Measurements from ENCODE around the gene PIK3C2G. TPM values are rescaled to one million over a fixed set of nuclear protein-coding genes. Genes with fewer than 3 reads are reported as not detected.

The PIK3C2G gene
- polyA plus RNA-seq, 1 experiment, result not detected

- ChIA-PET CTCF (interaction anchor here (1.3 kb wide), 1 partner anchor 46 kb away, joined by 4 read pairs; no protein-coding TSS in a partner anchor), POLR2A (no interaction called here)
- no peak for DNase-seq (ENCODE audit: low read depth, low spot score)
- H3K27me3 ChIP-seq (ENCODE audit: control insufficient read depth, insufficient read depth, low read length), result no peaks in the 10 kb centered on the region
- H3K27ac ChIP-seq (ENCODE audit: low read depth, low read length), result no peak overlapping the region
- no peaks in the 10 kb centered on the region for H3K9me3 ChIP-seq (ENCODE audit: control insufficient read depth, insufficient read depth, low read length)
- TF ChIP-seq, protein P1, sequence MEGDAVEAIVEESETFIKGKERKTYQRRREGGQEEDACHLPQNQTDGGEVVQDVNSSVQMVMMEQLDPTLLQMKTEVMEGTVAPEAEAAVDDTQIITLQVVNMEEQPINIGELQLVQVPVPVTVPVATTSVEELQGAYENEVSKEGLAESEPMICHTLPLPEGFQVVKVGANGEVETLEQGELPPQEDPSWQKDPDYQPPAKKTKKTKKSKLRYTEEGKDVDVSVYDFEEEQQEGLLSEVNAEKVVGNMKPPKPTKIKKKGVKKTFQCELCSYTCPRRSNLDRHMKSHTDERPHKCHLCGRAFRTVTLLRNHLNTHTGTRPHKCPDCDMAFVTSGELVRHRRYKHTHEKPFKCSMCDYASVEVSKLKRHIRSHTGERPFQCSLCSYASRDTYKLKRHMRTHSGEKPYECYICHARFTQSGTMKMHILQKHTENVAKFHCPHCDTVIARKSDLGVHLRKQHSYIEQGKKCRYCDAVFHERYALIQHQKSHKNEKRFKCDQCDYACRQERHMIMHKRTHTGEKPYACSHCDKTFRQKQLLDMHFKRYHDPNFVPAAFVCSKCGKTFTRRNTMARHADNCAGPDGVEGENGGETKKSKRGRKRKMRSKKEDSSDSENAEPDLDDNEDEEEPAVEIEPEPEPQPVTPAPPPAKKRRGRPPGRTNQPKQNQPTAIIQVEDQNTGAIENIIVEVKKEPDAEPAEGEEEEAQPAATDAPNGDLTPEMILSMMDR (IDR thresholded peaks at IDR 0.05; ENCODE audit: low read depth, low read length), result no peak
- H3K4me3 ChIP-seq (ENCODE audit: low read depth, low read length), result no peak overlapping the region
Measured at GRCh38 chr12:18296201-18296908, 35.0 kb downstream of the PIK3C2G start.

DNA sequence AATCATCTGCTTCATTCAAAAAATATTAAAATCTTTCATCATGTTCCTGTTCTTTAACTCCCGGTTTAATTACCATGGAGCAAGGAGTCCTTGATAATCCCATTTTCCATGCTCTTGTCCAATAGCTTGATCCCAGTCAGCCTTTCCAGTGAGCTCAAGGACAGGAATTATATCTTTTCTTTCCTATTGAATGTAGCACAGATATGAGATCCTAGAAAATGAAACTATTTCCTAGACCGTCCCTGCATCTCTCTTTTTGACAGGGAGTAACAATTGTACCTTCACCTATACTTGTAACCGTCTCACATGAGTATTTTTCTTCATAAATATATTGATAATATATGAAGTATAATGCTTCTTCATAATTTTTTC, 35.6 kb downstream of the PIK3C2G start:
- Histone ChIP-seq H3K9me3 (ENCODE audit: control insufficient read depth, insufficient read depth, low read length) (peaks cover under 1% of the 10 kb centered on the region; the same call in 1 of the 2 replicates), H3K27ac (ENCODE audit: low read depth, low read length) (no peak overlapping the region), H3K27me3 (ENCODE audit: control insufficient read depth, insufficient read depth, low read length) (no peaks in the 10 kb centered on the region), H3K4me3 (ENCODE audit: low read depth, low read length) (no peak overlapping the region)
- TF ChIP-seq, protein P1 (IDR thresholded peaks at IDR 0.05; ENCODE audit: low read depth, low read length), result no peak
- no peak for DNase-seq (ENCODE audit: low read depth, low spot score)
- ChIA-PET POLR2A (no interaction called here), CTCF (interaction anchor here (1.3 kb wide), 1 partner anchor 47 kb away, joined by 4 read pairs; no protein-coding TSS in a partner anchor)

GRCh38 chr12:18297902-18298301, 36.6 kb downstream of the PIK3C2G start:
- H3K27me3 ChIP-seq (ENCODE audit: control insufficient read depth, insufficient read depth, low read length), result no peaks in the 10 kb centered on the region
- DNase-seq (ENCODE audit: low read depth, low spot score), result no peak
- POLR2A ChIA-PET, result no interaction called here
- no peak overlapping the region for H3K27ac ChIP-seq (ENCODE audit: low read depth, low read length)
- no peak overlapping the region for H3K4me3 ChIP-seq (ENCODE audit: low read depth, low read length)
- CTCF ChIA-PET, result no interaction called here
- H3K9me3 ChIP-seq (ENCODE audit: control insufficient read depth, insufficient read depth, low read length), result peaks cover 6% of the 10 kb centered on the region
- TF ChIP-seq, protein P1 (IDR thresholded peaks at IDR 0.05; ENCODE audit: low read depth, low read length), result no peak

DNA sequence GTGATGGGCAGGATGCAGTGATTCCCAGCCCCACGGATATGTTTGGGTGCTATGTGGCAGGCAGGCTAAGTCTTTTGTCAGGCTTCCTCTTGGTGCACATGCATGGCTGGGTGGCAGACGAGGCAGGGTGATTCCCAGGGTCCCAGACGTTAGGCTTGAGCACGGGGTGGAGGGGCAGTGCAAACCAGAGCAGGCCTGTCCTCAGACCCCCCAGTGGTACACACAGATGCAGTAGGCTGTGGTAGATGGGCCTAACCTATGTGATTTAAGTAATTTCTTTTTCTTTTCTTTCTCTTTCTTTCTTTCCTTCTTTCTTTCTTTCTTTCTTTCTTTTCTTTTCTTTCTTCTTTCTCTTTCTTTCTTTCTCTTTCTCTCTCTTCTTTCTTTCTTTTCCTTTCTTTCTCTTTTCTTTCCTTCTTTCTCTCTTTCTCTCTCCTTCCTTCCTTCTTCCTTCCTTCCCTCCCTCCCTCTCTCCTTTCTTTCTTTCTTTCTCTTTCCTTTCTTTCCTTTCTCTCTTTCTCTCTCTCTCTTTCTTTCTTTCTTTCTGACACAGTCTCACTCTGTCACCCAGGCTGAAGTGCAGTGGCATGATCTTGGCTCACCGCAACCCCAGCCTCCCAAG, 41.6 kb downstream of the PIK3C2G start:
- Histone ChIP-seq H3K27ac (ENCODE audit: low read depth, low read length) (no peak overlapping the region), H3K9me3 (ENCODE audit: control insufficient read depth, insufficient read depth, low read length) (peaks cover 6% of the 10 kb centered on the region), H3K27me3 (ENCODE audit: control insufficient read depth, insufficient read depth, low read length) (no peaks in the 10 kb centered on the region), H3K4me3 (ENCODE audit: low read depth, low read length) (no peak overlapping the region)
- TF ChIP-seq, protein P1 (IDR thresholded peaks at IDR 0.05; ENCODE audit: low read depth, low read length), result no peak
- no peak for DNase-seq (ENCODE audit: low read depth, low spot score)
- POLR2A ChIA-PET, result no interaction called here
- CTCF ChIA-PET, result no interaction called here

DNA sequence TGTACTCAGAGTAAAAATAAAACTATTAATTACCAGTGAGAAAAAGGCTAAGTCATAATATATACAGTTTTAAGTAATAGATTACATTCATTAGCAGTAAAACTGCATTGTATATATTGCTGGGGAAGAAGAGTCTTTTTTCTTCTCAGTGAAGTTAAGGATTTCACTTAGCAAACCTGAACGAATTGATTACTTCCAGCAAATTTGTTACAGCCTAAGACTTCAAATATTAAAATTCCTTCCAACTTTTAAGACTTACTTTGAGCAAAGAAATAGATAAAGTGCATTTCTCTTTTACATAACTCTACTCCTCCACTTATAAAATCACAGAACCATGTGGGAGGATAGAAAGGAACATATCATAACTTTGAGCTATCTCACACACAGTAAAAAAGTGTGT, 43.3 kb downstream of the PIK3C2G start:
- TF ChIP-seq, protein P1 (IDR thresholded peaks at IDR 0.05; ENCODE audit: low read depth, low read length), result no peak
- no peaks in the 10 kb centered on the region for H3K27me3 ChIP-seq (ENCODE audit: control insufficient read depth, insufficient read depth, low read length)
- peaks cover 6% of the 10 kb centered on the region for H3K9me3 ChIP-seq (ENCODE audit: control insufficient read depth, insufficient read depth, low read length)
- no peak overlapping the region for H3K4me3 ChIP-seq (ENCODE audit: low read depth, low read length)
- CTCF ChIA-PET, result interaction anchor here (0.6 to 1.4 kb wide), 3 partner anchors 42 to 882 kb away, joined by 3 to 6 read pairs (median 4); no protein-coding TSS in a partner anchor
- POLR2A ChIA-PET, result no interaction called here
- H3K27ac ChIP-seq (ENCODE audit: low read depth, low read length), result no peak overlapping the region
- no peak for DNase-seq (ENCODE audit: low read depth, low spot score)
